ENCODE data around the gene NEAT1.

Gene NEAT1

GRCh38 chr11:65389294-65389980 is 33.2 kb upstream of the NEAT1 start:
- no peak for DNase-seq (ENCODE audit: low spot score)

- no peak for DNase-seq (ENCODE audit: low spot score)
Observed at GRCh38 chr11:65390099-65390941, 32.3 kb upstream of the NEAT1 start.

- no peak for DNase-seq (ENCODE audit: low spot score)
Observed at GRCh38 chr11:65390996-65391395, 31.6 kb upstream of the NEAT1 start.

- DNase-seq (ENCODE audit: low spot score) = no peak
Observed at GRCh38 chr11:65392186-65392829, 30.3 kb upstream of the NEAT1 start.

- DNase-seq (ENCODE audit: low spot score) = no peak
Observed at GRCh38 chr11:65392899-65393298, 29.7 kb upstream of the NEAT1 start.

- no peak for DNase-seq (ENCODE audit: low spot score)
Observed at GRCh38 chr11:65393513-65394079, 29.0 kb upstream of the NEAT1 start.

GRCh38 chr11:65394125-65394536 is 28.5 kb upstream of the NEAT1 start:
- DNase-seq (ENCODE audit: low spot score) = no peak

GRCh38 chr11:65395961-65396530 is 26.6 kb upstream of the NEAT1 start:
- no peak for DNase-seq (ENCODE audit: low spot score)

- DNase-seq (ENCODE audit: low spot score) = no peak
Observed at GRCh38 chr11:65396769-65397745, 25.5 kb upstream of the NEAT1 start.

- DNase-seq (ENCODE audit: low spot score) = no peak
Observed at GRCh38 chr11:65398362-65398910, 24.2 kb upstream of the NEAT1 start.

GRCh38 chr11:65399249-65399648 is 23.3 kb upstream of the NEAT1 start:
- DNase-seq (ENCODE audit: low spot score) = no peak

GRCh38 chr11:65399845-65400244 is 22.8 kb upstream of the NEAT1 start:
- DNase-seq (ENCODE audit: low spot score) = no peak

GRCh38 chr11:65400307-65401072 is 22.1 kb upstream of the NEAT1 start:
- DNase-seq (ENCODE audit: low spot score) = no peak

GRCh38 chr11:65401073-65401802 is 21.4 kb upstream of the NEAT1 start:
- DNase-seq (ENCODE audit: low spot score) = no peak

- DNase-seq (ENCODE audit: low spot score) = no peak
Observed at GRCh38 chr11:65401803-65402248, 20.8 kb upstream of the NEAT1 start.

- no peak for DNase-seq (ENCODE audit: low spot score)
Observed at GRCh38 chr11:65402790-65403189, 19.8 kb upstream of the NEAT1 start.

GRCh38 chr11:65403607-65404121 is 18.9 kb upstream of the NEAT1 start:
- DNase-seq (ENCODE audit: low spot score) = no peak

- DNase-seq (ENCODE audit: low spot score) = no peak
Observed at GRCh38 chr11:65404210-65404609, 18.4 kb upstream of the NEAT1 start.
